H7 (cell line): ENCODE measurements around the gene CFTR. TPM values are rescaled to one million over a fixed set of nuclear protein-coding genes. Genes with fewer than 3 reads are reported as not detected.

Experiments
- total RNA-seq: library from RNA; depleted of rRNA; stranded (reverse); fragments of >200 nt; shearing (Covaris generic); gene quantifications from 2 replicates; pipeline ENCODE4 v1.2.3, GENCODE V29; 2014; rRNA removed

Gene CFTR
- total RNA-seq, 1 experiment from 2014 or later, result 0.17 TPM

Other genes starting within 250 kb of the CFTR start
- gene WNT2, start 157.0 kb upstream of the CFTR start, total RNA-seq, result not detected in 2 replicates
- gene ASZ1, start 52.5 kb upstream of the CFTR start, total RNA-seq, result not detected in 2 replicates